Measurements from ENCODE around the gene NSUN3.

Gene NSUN3

DNA sequence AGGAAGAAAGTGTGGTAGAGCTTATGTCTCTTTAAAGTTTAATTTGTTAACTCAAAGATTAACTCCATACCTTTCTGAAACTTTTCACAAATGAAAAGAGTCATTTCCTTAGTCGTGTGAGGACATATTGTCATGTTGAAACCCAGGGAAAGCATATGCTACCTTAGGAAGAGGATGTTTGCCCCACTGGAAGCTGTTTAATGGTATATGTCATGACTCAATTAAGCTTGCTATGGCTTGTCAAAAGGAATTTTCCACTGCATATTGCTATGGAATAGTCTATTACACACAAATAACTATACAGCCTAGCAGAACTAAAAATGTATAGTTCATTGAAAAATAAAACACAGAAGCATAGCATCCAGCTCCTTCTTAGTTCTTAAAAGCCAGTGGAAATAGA, 69.9 kb downstream of the NSUN3 start:
- no peak for DNase-seq

- no peak for DNase-seq
These were observed 73.3 kb downstream of the NSUN3 start for GRCh38 chr3:94136133-94136532.

GRCh38 chr3:94137377-94137776, 74.5 kb downstream of the NSUN3 start:
- DNase-seq: no peak

- no peak for DNase-seq
These were observed 83.6 kb downstream of the NSUN3 start for GRCh38 chr3:94146455-94146854.

DNA sequence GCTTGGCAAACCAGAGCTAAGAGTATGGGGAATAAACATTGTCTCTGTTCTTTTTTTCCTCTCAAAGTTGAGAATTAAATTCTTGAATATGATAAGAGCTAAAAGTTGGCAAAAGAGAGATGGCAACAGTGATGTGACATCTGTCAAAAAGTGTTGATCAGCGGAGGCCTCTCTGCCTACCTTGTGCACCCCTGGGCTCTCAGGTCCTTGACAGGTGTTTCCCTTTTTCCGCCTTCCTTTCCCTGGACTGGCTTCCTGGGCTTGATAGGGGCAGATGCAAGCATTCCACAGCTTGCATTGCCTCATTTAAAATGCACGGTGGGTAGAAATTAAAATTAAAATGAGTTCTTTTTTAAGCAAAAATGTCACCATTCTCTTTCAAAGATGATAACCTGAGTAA, 84.2 kb downstream of the NSUN3 start:
- no peak for DNase-seq

DNA sequence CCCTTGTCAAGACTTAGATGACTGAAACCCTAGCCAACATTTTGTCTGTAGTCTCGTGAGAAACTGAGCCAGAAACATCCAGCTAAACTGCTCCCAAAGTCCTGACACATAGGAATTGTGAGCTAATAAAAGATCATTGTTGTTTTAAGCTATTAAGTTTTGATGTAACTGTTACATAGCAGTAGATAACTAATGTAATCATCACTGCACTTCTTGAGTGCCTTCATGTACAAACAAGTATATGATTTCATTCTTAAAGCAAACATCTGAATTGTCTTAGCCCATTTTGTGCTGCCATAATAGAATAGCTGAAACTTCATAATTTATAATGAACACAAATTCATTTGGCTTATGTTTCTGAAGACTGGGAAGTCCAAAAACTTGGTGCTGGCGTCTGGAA, 87.3 kb downstream of the NSUN3 start:
- no peak for DNase-seq

DNA sequence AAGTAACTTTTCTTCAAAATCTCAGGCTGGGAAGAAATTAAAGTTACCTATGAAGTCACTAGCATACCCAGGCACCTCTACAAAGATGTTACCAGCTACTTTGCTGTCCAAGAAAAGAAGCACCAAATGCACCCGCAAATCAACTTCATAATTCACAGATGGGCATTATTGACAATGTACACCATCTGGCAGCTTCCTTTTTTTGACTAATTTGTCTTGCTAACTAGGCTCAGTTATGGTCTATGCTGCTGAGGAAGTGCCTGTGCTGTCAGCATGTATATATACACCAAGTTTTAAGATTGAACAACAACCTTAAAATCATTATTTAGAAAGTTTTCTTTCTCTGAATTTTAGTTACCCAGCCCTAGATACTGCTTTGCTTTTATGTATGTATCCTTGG, 93.8 kb downstream of the NSUN3 start:
- DNase-seq: peak; percentile 94

DNA sequence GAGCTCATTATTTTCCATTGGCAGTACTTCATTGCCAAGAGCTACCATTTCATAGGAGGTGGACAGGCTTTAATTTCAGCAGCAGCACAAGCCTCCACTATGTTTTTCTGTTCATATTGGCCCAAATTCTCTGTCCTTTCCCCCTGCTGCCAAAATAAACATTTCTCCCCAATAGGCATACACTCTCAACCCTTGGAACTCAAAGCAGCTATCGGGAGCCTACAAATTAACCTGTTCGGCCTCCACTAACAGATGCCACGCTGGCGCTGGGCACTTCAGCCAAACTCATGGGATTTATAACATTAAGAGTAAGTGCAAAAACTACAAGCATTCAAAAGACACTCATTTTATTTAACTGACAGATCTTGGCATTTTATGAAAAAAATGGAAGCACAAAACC, 95.7 kb downstream of the NSUN3 start:
- no peak for DNase-seq

GRCh38 chr3:94159062-94159828, 96.4 kb downstream of the NSUN3 start:
- peak; percentile 37 for DNase-seq

DNA sequence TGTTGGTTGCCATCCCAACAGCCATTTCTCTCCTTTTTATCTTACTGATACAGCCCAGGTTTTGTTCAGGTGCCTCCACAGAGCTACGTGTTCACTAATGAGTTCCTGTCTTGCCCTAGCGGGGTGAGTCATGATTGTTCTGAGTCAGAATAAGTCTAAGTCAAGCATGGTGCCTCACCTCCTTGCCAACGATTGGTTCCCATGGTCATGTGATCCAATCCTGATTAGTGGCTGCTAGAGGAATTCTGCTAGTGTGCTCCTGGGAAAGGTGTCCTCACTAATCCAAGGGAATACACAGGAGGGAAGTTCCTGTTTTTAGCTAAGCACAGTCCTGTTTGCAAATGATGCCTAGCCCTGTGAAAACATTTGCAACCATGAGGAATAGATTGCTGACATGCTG, 99.8 kb downstream of the NSUN3 start:
- no peak for DNase-seq

DNA sequence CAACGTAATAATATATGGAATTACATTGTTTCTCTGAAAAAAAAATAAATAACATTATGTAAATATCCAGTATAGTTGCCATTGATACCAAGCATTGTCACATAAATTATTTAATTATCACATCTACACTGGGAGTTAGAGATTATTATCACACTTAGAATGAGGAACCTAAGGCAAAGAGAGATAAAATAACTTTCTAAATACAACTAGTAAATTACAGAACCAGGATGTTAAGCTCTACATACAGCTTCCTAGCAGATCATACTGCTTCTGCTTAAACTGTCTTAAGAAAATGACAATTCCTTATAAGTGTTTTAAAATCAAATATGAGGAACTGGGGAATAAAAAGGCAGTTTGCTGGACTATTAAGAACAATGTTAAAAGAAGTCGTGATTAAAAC, 104.5 kb downstream of the NSUN3 start:
- no peak for DNase-seq

DNA sequence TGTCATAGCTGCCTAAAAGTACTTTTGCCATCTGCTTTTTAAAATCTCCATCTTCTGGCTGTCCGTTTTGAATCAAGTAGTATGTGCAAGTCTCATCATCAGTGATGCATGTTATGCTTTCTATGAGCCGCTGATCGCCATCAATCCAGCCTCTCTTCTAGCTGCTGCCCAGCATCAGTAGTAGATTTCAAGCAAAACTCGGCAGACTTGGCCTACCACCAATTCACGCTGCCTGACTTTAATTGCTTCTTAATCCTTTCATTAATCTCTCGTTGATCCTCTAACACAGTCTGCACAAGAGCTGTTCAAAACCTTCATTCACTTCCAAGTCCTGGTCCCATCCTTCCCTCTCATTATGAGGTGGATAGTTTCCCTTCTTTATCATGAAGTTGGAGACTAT, 104.9 kb downstream of the NSUN3 start:
- DNase-seq: peak; percentile 100

- no peak for DNase-seq
These were observed 109.1 kb downstream of the NSUN3 start for GRCh38 chr3:94171954-94172353.

GRCh38 chr3:94172695-94173310, 109.9 kb downstream of the NSUN3 start:
- DNase-seq: no peak

DNA sequence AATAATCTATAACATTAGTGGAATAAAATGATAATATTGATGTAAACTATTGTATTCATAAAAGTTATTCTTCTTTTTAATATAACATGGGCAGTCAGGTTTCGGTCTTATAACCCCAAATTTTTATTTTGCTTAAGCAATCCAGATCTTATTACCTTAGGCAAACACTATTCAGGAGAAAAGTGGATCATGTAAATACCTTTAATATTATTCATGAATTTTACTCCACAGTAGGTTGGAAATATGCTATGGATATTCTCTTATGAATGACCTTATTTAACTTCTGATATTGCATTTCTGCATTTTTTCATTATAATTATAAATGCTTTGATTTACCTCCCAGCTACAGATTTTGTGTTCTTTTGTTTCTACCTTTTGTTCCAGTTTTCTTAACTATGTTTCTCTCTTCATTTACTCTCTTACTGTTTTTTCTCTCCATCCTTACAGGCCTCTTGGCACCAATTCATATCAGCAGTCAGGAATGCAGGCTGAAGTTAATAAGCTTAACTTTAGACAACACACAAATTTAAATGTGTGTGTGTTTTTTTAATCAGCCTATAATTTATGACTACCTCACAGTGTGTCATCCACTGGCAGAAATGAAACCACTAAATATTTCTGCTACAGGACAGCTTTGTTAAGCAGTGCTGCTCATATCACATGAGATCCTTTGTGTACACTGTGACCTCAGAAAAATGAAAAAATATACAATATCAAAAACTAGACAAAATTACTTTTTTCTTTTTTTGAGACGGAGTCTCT, 111.0 kb downstream of the NSUN3 start:
- no peak for DNase-seq

GRCh38 chr3:94175677-94176076, 112.8 kb downstream of the NSUN3 start:
- DNase-seq: no peak

GRCh38 chr3:94176988-94177745, 114.3 kb downstream of the NSUN3 start:
- no peak for DNase-seq

Measured in NCI-H524 treated with DMSO at 0.1 percent for 48 hours (cell line).